Endothelial cell of umbilical vein (primary cell): ENCODE data around the gene TMEM208.

Source experiments
- FOS ChIP-seq: IDR thresholded peaks from 2 replicates; pipeline ENCODE4 v1.6.1; 2011; ENCODE audit warnings: mild to moderate bottlenecking, low read length, moderate library complexity, borderline replicate concordance; ENCODE audit not compliant: insufficient read depth
- TF ChIP-seq, protein P1 (sequence below), 2 donors: IDR thresholded peaks; 1 replicate in 1 of 2; 2 replicates in 1 of 2; pipeline ENCODE4 v1.5.1; 2011; ENCODE audit warnings: low read length in 2 of 2, mild to moderate bottlenecking in 2 of 2, moderate library complexity in 2 of 2, control low read depth in 1 of 2, inconsistent platforms in 1 of 2, low read depth in 1 of 2; ENCODE audit not compliant: insufficient read depth in 1 of 2; ENCODE audit errors: extremely low read depth in 1 of 2

DNA sequence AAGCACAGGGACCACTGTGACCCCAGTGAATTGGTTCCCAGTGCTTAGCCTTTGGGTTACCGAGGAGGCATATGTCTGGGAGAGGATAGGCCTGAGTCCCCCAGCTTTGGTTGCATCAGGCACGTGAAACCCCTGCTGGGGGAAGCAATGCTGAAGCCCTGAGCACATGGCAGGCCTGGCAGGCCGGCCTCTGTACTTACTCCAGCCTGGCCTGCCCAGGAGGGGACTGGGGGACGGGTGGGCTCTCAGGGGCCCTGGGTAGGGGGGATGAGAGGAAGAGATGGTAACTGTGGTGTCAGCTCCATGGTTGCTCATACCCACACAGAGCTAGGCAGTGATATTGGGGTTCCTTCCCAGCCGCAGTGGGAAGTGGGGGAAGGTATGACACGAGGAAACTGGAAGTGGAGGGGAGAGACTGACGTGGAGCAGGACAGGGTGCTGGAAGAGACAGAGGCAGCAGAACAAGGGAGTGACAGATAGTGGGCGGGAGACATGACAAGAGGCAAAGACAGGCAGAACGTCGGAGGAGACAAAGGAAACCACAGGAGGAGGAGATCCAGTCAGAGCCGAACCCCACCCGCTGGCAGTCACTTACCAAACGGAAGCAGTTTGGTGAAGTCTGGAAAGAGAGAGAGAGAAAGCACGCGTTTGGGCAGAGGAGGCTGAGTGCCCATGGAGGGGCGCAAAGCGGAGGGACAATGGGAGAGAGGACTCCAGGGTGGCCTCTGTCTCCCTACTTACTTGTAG, 9.1 kb downstream of the TMEM208 start:
- TF ChIP-seq, protein P1, sequence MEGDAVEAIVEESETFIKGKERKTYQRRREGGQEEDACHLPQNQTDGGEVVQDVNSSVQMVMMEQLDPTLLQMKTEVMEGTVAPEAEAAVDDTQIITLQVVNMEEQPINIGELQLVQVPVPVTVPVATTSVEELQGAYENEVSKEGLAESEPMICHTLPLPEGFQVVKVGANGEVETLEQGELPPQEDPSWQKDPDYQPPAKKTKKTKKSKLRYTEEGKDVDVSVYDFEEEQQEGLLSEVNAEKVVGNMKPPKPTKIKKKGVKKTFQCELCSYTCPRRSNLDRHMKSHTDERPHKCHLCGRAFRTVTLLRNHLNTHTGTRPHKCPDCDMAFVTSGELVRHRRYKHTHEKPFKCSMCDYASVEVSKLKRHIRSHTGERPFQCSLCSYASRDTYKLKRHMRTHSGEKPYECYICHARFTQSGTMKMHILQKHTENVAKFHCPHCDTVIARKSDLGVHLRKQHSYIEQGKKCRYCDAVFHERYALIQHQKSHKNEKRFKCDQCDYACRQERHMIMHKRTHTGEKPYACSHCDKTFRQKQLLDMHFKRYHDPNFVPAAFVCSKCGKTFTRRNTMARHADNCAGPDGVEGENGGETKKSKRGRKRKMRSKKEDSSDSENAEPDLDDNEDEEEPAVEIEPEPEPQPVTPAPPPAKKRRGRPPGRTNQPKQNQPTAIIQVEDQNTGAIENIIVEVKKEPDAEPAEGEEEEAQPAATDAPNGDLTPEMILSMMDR (IDR thresholded peaks at IDR 0.05; ENCODE audit: extremely low read depth in 1 of 2, insufficient read depth in 1 of 2, low read depth in 1 of 2, low read length in 2 of 2): no peak
- no peak for TF ChIP-seq FOS
